Esophagus squamous epithelium (tissue), 4 donors: Measurements from ENCODE around the gene ATP9B.

Experiments
- POLR2A ChIP-seq, 4 donors: fragments of 450-650 bp; IDR thresholded peaks; one replicate each; pipeline ENCODE4 v1.6.1; 2017; ENCODE audit warnings: antibody characterized with exemption in 4 of 4, mild to moderate bottlenecking in 4 of 4, moderate library complexity in 3 of 4
- TF ChIP-seq, protein P1 (sequence below), 6 experiments: fragments of 450-650 bp in 4 of 6; fragments of 200-600 bp in 2 of 6; sonication (generic) in 2 of 6; IDR thresholded peaks; one replicate each; pipeline ENCODE4 v1.5.1; 2016 to 2019; ENCODE audit warnings: antibody characterized with exemption in 6 of 6, mild to moderate bottlenecking in 4 of 6, moderate library complexity in 4 of 6

DNA sequence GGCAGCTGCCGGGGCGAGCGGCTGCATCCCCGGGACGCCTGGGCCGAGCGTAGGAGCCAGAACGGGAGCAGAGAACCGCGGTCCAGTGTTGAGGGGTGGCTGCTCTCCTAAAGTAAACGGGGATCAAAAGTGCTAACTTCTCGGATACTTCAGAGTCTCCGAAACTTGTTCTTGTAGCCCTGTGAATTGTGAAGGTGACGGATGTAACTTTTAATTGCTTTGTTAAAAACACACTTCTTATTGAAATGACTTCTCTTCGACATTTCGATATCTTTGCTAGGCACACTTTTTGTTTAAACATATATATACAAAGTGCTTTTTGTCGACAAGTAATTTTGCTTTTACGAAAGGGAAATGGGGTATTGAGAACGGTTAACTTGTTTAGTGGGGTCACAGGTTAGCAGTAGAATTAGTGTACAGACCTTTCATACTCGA is 540 bp downstream of the ATP9B start:
- TF ChIP-seq, protein P1, sequence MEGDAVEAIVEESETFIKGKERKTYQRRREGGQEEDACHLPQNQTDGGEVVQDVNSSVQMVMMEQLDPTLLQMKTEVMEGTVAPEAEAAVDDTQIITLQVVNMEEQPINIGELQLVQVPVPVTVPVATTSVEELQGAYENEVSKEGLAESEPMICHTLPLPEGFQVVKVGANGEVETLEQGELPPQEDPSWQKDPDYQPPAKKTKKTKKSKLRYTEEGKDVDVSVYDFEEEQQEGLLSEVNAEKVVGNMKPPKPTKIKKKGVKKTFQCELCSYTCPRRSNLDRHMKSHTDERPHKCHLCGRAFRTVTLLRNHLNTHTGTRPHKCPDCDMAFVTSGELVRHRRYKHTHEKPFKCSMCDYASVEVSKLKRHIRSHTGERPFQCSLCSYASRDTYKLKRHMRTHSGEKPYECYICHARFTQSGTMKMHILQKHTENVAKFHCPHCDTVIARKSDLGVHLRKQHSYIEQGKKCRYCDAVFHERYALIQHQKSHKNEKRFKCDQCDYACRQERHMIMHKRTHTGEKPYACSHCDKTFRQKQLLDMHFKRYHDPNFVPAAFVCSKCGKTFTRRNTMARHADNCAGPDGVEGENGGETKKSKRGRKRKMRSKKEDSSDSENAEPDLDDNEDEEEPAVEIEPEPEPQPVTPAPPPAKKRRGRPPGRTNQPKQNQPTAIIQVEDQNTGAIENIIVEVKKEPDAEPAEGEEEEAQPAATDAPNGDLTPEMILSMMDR (IDR thresholded peaks at IDR 0.05): no peak
- no peak for TF ChIP-seq POLR2A (IDR thresholded peaks at IDR 0.05)
